Left ventricle myocardium inferior (tissue), 1 donor: ENCODE data around the gene MUC4. TPM values are rescaled to one million over a fixed set of nuclear protein-coding genes. Genes with fewer than 3 reads are reported as not detected.

Source experiments
- DNase-seq: peaks from one replicate; pipeline ENCODE4 v3.0.0-alpha.2; 2020
- H3K27ac ChIP-seq: fragments of 200-600 bp; replicated peaks from 2 replicates; pipeline ENCODE4 v1.8.0; 2021
- H3K27me3 ChIP-seq: fragments of 200-600 bp; 2 replicates; pipeline ENCODE4 v1.8.0; 2021; ENCODE audit warnings: low read depth
- H3K36me3 ChIP-seq: fragments of 200-600 bp; 2 replicates; pipeline ENCODE4 v1.8.0; 2021
- H3K4me1 ChIP-seq: fragments of 200-600 bp; 2 replicates; pipeline ENCODE4 v1.8.0; 2021
- H3K4me3 ChIP-seq: fragments of 200-600 bp; 2 replicates; pipeline ENCODE4 v1.8.0; 2021; ENCODE audit warnings: mild to moderate bottlenecking, moderate library complexity
- H3K9me3 ChIP-seq: fragments of 200-600 bp; replicated peaks from 2 replicates; pipeline ENCODE4 v1.8.0; 2021
- CTCF ChIP-seq: fragments of 200-600 bp; IDR thresholded peaks from 2 replicates; pipeline ENCODE4 v1.8.0; 2021; ENCODE audit warnings: antibody characterized with exemption, mild to moderate bottlenecking, borderline replicate concordance
- intact Hi-C: fragments of 100-400 bp; cut with micrococcal nuclease; formaldehyde crosslinking; loops from one replicate; pipeline ENCODE4 v1.11.0; 2022
- total RNA-seq: library from RNA; stranded (reverse); fragmentation: NEBNext Ultra II Directional; extraction: Animal tissue kit (Norgen Biotek cat#: 25700); gene quantifications from one replicate; pipeline ENCODE4 v1.2.1, GENCODE V29; 2021
- donor health status: DM: no; HTN: yes; CAD: no; lungs with severe emphysema.

The MUC4 gene
- total RNA-seq, 1 donor from 2014 or later = 0.11 TPM

DNA sequence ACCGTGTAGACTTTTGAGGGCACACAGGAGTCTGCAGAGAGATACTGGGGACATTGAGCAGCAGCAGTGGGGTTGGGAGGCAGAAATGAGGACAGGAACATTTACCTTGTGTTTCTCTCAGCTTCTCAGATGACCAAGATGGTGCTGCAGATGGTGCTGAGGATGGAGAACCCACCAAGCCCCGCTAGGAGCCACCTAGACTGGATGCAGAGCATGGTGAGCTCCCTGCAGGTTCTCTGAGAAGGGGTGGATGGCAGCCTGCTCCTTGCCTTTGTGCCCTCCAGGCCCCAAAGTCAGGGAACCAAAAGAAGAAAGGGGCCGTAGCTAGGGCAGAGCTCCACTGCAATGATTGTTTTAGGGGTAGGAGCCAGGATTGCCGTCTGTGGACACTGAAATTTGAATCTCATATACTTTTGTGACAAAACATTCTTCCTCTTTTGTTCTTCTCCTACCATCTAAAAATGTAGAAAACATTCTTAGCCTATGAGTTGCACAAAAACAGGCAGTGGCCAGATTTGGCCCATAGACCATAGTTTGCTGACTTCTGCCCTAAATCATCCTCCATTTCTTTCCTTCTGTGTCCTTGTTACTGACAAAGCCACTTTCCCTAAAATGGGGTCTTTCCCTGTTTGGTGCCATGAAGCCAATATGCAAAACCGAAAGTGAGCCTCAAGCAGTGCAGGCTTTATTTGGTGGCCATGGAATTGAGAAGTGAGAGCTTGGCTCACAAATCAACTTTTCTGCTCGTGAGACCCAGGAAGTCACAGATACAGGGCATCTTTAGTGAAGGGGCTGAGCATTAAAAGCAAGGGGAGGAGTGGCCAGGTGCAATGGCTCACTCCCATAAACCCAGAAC lies 102.9 kb downstream of the MUC4 start:
- Histone ChIP-seq H3K36me3 (peaks cover 36% of the 10 kb centered on the region), H3K27me3 (no peaks in the 10 kb centered on the region), H3K27ac (no peak overlapping the region), H3K4me3 (no peak overlapping the region), H3K9me3 (no peaks in the 10 kb centered on the region), H3K4me1 (no peaks in the 10 kb centered on the region)
- TF ChIP-seq CTCF = no peak
- intact Hi-C loops = no loop called here
- DNase-seq = no peak

- Histone ChIP-seq H3K27me3 (no peaks in the 10 kb centered on the region), H3K27ac (no peak overlapping the region), H3K4me3 (no peak overlapping the region), H3K9me3 (no peaks in the 10 kb centered on the region), H3K36me3 (peaks cover 36% of the 10 kb centered on the region), H3K4me1 (no peaks in the 10 kb centered on the region)
- no peak for TF ChIP-seq CTCF
- intact Hi-C loops = no loop called here
- no peak for DNase-seq
These were observed 103.7 kb downstream of the MUC4 start for GRCh38 chr3:195708061-195708460.

GRCh38 chr3:195705081-195705991 lies 106.4 kb downstream of the MUC4 start:
- Histone ChIP-seq H3K36me3 (peaks cover 21% of the 10 kb centered on the region), H3K4me3 (no peak overlapping the region), H3K27me3 (no peaks in the 10 kb centered on the region), H3K27ac (no peak overlapping the region), H3K9me3 (no peaks in the 10 kb centered on the region), H3K4me1 (no peaks in the 10 kb centered on the region)
- no peak for TF ChIP-seq CTCF
- no peak for DNase-seq
- intact Hi-C loops = no loop called here

DNA sequence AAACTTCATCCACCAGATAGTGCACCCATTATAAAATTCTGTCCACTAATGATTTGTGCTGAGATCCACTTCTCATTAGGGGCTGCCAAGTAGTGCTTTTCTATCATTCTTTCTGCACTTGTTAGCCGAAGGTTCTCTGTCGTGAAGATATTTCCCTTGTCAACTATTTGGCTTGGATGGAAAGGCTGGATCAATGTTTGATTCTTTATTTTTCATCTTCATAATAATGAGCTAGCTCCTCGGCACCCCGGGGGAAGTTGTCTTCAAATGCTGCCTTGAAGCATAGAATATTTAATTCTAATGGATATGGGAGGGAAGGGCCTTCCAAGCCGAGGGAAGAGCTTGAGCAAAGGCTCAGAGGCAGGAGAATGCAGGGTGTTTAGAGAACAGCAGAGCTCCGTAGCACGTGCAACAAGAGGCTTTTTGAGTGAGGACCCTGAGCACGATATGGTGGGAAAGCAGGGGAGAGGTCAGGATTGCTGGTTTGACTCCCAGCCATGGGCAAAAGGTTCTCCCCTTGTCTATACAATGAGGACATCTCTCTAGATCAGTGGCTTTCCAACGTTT lies 107.2 kb downstream of the MUC4 start:
- no peak for TF ChIP-seq CTCF
- no peak for DNase-seq
- Histone ChIP-seq H3K36me3 (peaks cover 15% of the 10 kb centered on the region), H3K4me3 (no peak overlapping the region), H3K9me3 (no peaks in the 10 kb centered on the region), H3K4me1 (no peaks in the 10 kb centered on the region), H3K27ac (no peak overlapping the region), H3K27me3 (no peaks in the 10 kb centered on the region)
- intact Hi-C loops = no loop called here

DNA sequence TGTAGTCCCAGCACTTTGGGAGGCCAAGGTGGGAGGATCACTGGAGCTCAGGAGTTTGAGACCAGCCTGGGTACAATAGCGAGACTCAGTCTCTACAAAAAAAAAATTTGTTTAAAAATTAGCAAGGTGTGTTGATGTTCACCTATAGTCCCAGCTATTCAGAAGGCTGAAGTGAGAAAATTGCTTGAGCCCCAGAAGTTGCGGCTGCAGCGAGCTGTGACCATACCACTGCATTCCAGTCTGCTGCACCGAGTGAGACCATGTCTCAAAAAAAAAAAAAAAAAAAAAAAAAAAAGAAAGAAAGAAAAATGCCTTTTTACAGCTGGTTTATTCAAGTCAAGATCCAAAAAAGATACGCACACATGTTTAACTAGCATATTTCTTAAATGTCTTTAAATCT lies 108.0 kb downstream of the MUC4 start:
- peaks cover 12% of the 10 kb centered on the region for H3K36me3 ChIP-seq
- no peaks in the 10 kb centered on the region for H3K9me3 ChIP-seq
- H3K4me1 ChIP-seq = no peaks in the 10 kb centered on the region
- no peak overlapping the region for H3K27ac ChIP-seq
- intact Hi-C loops = no loop called here
- TF ChIP-seq CTCF = no peak
- H3K4me3 ChIP-seq = no peak overlapping the region
- H3K27me3 ChIP-seq = no peaks in the 10 kb centered on the region
- DNase-seq = no peak
